Left ventricle myocardium inferior (tissue), 1 donor: Measurements from ENCODE around the gene MEIS1. TPM values are rescaled to one million over a fixed set of nuclear protein-coding genes. Genes with fewer than 3 reads are reported as not detected.

Experiments
- DNase-seq: peaks from one replicate; pipeline ENCODE4 v3.0.0-alpha.2; 2020
- H3K27ac ChIP-seq: fragments of 200-600 bp; replicated peaks from 2 replicates; pipeline ENCODE4 v1.8.0; 2021
- H3K27me3 ChIP-seq: fragments of 200-600 bp; 2 replicates; pipeline ENCODE4 v1.8.0; 2021; ENCODE audit warnings: low read depth
- H3K36me3 ChIP-seq: fragments of 200-600 bp; 2 replicates; pipeline ENCODE4 v1.8.0; 2021
- H3K4me1 ChIP-seq: fragments of 200-600 bp; 2 replicates; pipeline ENCODE4 v1.8.0; 2021
- H3K4me3 ChIP-seq: fragments of 200-600 bp; 2 replicates; pipeline ENCODE4 v1.8.0; 2021; ENCODE audit warnings: mild to moderate bottlenecking, moderate library complexity
- H3K9me3 ChIP-seq: fragments of 200-600 bp; replicated peaks from 2 replicates; pipeline ENCODE4 v1.8.0; 2021
- intact Hi-C: fragments of 100-400 bp; cut with micrococcal nuclease; formaldehyde crosslinking; loops from one replicate; pipeline ENCODE4 v1.11.0; 2022
- total RNA-seq: library from RNA; stranded (reverse); fragmentation: NEBNext Ultra II Directional; extraction: Animal tissue kit (Norgen Biotek cat#: 25700); gene quantifications from one replicate; pipeline ENCODE4 v1.2.1, GENCODE V29; 2021
- TF ChIP-seq, protein P1 (sequence below): fragments of 200-600 bp; IDR thresholded peaks from 2 replicates; pipeline ENCODE4 v1.8.0; 2021; ENCODE audit warnings: antibody characterized with exemption, mild to moderate bottlenecking, borderline replicate concordance
- donor health status: DM: no; HTN: yes; CAD: no; lungs with severe emphysema.

The MEIS1 gene
- total RNA-seq, 1 donor from 2014 or later = 38.0 TPM

DNA sequence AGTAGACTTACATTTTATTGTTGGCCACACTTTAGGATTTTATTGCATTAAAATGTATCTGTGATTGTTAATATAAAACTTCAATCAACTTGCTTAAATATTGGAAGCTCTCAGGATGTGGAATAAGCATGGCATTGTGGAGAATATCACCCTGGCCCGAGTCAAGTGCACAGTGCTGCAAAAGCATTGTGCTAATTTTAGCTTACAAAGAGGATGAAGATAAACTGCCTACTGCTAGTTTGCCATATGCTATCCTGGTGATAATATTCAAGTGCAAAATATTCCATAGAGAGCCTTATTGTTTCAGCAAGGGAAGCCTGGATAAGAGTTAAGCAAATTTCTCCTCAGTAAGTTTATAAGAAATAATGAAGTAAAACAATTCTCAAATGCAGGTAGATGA lies 54.5 kb downstream of the MEIS1 start:
- TF ChIP-seq, protein P1, sequence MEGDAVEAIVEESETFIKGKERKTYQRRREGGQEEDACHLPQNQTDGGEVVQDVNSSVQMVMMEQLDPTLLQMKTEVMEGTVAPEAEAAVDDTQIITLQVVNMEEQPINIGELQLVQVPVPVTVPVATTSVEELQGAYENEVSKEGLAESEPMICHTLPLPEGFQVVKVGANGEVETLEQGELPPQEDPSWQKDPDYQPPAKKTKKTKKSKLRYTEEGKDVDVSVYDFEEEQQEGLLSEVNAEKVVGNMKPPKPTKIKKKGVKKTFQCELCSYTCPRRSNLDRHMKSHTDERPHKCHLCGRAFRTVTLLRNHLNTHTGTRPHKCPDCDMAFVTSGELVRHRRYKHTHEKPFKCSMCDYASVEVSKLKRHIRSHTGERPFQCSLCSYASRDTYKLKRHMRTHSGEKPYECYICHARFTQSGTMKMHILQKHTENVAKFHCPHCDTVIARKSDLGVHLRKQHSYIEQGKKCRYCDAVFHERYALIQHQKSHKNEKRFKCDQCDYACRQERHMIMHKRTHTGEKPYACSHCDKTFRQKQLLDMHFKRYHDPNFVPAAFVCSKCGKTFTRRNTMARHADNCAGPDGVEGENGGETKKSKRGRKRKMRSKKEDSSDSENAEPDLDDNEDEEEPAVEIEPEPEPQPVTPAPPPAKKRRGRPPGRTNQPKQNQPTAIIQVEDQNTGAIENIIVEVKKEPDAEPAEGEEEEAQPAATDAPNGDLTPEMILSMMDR = no peak
- intact Hi-C loops = no loop called here
- H3K4me1 ChIP-seq = peaks cover 77% of the 10 kb centered on the region
- no peaks in the 10 kb centered on the region for H3K36me3 ChIP-seq
- no peaks in the 10 kb centered on the region for H3K27me3 ChIP-seq
- DNase-seq = no peak
- H3K4me3 ChIP-seq = no peak overlapping the region
- H3K27ac ChIP-seq = peak overlapping the region; percentile 79
- peaks cover 7% of the 10 kb centered on the region for H3K9me3 ChIP-seq

DNA sequence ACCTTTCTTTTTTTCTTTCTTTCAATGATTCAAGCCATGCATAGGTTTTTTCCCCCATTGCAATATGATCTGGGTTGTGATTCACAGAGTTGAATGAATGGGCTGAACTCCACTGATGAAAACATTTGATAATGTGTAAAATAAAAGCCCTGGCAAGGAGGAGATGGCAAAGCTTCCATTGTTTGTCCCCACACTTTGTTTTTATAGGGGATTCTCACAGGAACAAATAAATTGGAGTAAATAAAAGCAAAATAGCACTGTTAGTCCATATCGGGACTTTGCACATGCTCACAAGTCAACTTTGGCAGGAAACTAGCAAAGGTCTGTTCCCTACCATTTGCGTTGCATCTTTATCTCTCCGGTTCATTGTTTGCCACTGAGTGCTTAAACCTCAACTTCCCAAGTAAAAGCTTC lies 55.7 kb downstream of the MEIS1 start:
- intact Hi-C loops = no loop called here
- Histone ChIP-seq H3K9me3 (peaks cover 7% of the 10 kb centered on the region), H3K27me3 (no peaks in the 10 kb centered on the region), H3K27ac (peak overlapping the region; percentile 79), H3K4me1 (peaks cover 87% of the 10 kb centered on the region), H3K36me3 (no peaks in the 10 kb centered on the region), H3K4me3 (no peak overlapping the region)
- TF ChIP-seq, protein P1 = no peak
- DNase-seq = no peak

DNA sequence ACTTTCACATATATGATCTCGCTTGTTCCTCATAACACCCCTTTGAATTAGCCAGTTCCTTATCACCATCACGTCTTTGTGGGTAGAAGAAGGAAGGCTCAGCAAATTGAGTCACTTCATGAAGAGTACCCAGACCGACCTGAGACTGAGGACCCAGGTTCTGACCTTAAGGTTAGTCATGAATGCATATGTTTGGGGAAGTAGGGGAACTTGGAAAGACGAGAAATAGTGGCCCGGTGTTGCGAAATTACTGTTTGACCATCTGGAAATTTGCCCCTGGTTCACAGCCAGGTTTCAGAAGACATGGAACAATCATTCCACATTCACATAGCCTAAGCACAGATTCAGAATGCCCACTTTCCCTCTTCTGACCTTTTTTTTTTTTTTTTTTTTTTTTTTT lies 59.8 kb downstream of the MEIS1 start:
- Histone ChIP-seq H3K4me1 (peaks cover 83% of the 10 kb centered on the region), H3K27ac (peak overlapping the region; percentile 74)
- intact Hi-C loops = no loop called here

DNA sequence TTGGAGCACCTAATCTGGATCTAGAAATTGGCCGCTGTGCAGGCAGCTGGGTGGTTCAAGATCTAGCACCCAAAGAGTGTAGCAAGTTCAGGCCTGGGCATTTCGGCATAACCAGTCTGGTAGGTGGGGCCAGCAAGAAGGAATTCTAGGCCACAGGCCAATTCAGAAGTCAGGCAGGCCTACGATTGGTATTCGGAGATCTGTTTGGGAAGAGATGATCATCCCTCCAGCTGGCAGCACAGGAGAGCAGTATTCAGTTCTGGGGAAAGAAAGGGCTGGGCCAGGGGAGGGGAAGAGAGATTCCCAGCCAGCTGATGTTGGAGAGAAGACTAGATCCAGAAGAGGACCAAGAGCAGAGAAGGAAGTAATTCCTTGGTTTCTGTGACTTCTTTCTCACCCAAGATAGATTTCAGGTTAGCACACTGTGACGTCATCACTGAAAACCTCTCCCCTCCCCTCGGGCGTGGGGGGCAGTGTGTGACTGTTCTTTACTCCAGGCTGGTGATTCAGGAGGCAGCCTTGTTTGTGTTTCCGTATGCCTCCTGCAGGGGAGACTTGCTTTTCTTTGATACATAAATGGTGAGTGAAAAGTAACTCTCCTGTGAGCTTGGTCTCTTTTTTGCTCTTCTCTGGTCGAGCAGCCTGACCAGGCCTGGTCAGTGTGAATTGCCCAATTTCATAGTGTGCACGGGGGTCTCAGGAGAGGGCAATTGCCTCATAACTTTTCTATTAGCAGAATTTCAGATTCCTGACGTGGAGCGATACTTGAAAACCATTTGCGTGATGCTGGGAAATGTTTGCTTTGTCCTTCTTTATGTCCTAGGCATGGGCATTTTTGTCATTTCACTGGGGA lies 61.1 kb downstream of the MEIS1 start:
- Histone ChIP-seq H3K27ac (peak overlapping the region; percentile 74), H3K9me3 (no peaks in the 10 kb centered on the region), H3K4me1 (peaks cover 70% of the 10 kb centered on the region), H3K27me3 (no peaks in the 10 kb centered on the region), H3K36me3 (no peaks in the 10 kb centered on the region), H3K4me3 (peak overlapping the region; percentile 24)
- peak; percentile 30 for DNase-seq
- intact Hi-C loops = no loop called here
- TF ChIP-seq, protein P1 = peak; percentile 33

More for the DNA sequence above, 59.8 kb downstream of the MEIS1 start:
- no peaks in the 10 kb centered on the region for H3K36me3 ChIP-seq
- TF ChIP-seq, protein P1 = no peak
- no peaks in the 10 kb centered on the region for H3K27me3 ChIP-seq
- DNase-seq = no peak
- H3K9me3 ChIP-seq = no peaks in the 10 kb centered on the region
- no peak overlapping the region for H3K4me3 ChIP-seq

DNA sequence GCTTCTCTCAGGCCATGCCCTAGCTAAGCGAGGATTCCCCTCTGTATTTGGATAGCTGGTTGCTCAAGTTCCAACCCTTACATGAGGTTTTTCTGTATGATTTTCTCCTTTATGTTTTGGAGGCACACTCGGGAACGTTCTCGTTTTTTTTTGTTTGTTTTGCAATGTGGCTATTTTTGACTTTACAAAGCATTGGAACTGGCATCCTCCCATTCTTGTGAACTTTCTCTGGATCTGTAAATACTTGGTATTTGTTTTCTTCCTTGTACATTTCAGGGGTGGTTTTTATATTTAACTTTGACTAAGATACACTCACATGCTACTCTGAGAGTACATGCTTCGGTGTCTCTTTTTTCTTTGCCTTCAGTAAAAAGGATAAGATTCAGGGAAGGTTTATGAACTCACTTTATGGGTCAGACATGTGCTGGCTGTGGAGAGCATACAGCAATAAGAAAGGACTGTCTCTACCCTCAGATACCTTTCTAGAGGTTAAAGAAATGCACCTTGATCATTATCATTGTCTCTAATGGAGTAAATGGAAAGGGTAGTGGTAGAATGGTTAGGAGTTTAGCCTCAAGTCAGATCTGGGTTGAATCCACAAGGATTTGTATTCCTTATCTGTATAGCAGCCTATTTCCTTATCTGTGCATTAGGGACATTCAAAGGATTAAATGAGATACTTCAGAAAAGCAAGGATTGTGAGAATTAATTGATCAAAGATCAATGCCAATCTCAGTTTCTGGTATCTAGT lies 61.9 kb downstream of the MEIS1 start:
- Histone ChIP-seq H3K36me3 (no peaks in the 10 kb centered on the region), H3K4me3 (peak overlapping the region; percentile 24), H3K9me3 (no peaks in the 10 kb centered on the region), H3K4me1 (peaks cover 61% of the 10 kb centered on the region), H3K27me3 (no peaks in the 10 kb centered on the region), H3K27ac (peak overlapping the region; percentile 74)
- DNase-seq = no peak
- intact Hi-C loops = no loop called here
- TF ChIP-seq, protein P1 = no peak
